ENCODE results near the gene PEAK3. TPM values are rescaled to one million over a fixed set of nuclear protein-coding genes. Genes with fewer than 3 reads are reported as not detected.

PEAK3 gene
- total RNA-seq, 1 donor from 2014 or later: not detected

- no peaks in the 10 kb centered on the region for H3K27me3 ChIP-seq (ENCODE audit: control insufficient read depth, insufficient read depth, low read length)
- no peak for DNase-seq (ENCODE audit: low read depth)
- peaks cover 19% of the 10 kb centered on the region for H3K36me3 ChIP-seq (ENCODE audit: control insufficient read depth, insufficient read depth, low read length)
- FAIRE-seq: no peak
- no peak for TF ChIP-seq CTCF (IDR thresholded peaks at IDR 0.05; ENCODE audit: insufficient read depth, low read length, severe bottlenecking)
- H3K4me3 ChIP-seq (ENCODE audit: low read depth, low read length): peak overlapping the region; percentile 78
Measured at GRCh38 chr19:2237051-2237868, 44.7 kb downstream of the PEAK3 start.

GRCh38 chr19:2236314-2237050, 45.5 kb downstream of the PEAK3 start, which contains the start of the genes PLEKHJ1 and SF3A2:
PLEKHJ1 (minus strand) TSS chr19:2236329; CDS start chr19:2236248, 81 bp downstream.
SF3A2 (plus strand) TSS chr19:2236824; CDS start chr19:2243419, 6,595 bp downstream.
- DNase-seq (ENCODE audit: low read depth): peak; percentile 90
- Histone ChIP-seq H3K27me3 (ENCODE audit: control insufficient read depth, insufficient read depth, low read length) (no peaks in the 10 kb centered on the region), H3K4me3 (ENCODE audit: low read depth, low read length) (peak within 1 kb of the TSS; percentile 78), H3K36me3 (ENCODE audit: control insufficient read depth, insufficient read depth, low read length) (peaks cover 18% of the 10 kb centered on the region)
- FAIRE-seq: no peak
- peak; percentile 99 for TF ChIP-seq CTCF (IDR thresholded peaks at IDR 0.05; ENCODE audit: insufficient read depth, low read length, severe bottlenecking)

GRCh38 chr19:2236064-2236313, 46.0 kb downstream of the PEAK3 start:
- Histone ChIP-seq H3K36me3 (ENCODE audit: control insufficient read depth, insufficient read depth, low read length) (peaks cover 18% of the 10 kb centered on the region), H3K27me3 (ENCODE audit: control insufficient read depth, insufficient read depth, low read length) (no peaks in the 10 kb centered on the region), H3K4me3 (ENCODE audit: low read depth, low read length) (peak overlapping the region; percentile 78)
- FAIRE-seq: no peak
- no peak for TF ChIP-seq CTCF (IDR thresholded peaks at IDR 0.05; ENCODE audit: insufficient read depth, low read length, severe bottlenecking)
- no peak for DNase-seq (ENCODE audit: low read depth)

GRCh38 chr19:2235381-2236063, 46.5 kb downstream of the PEAK3 start:
- no peak for TF ChIP-seq CTCF (IDR thresholded peaks at IDR 0.05; ENCODE audit: insufficient read depth, low read length, severe bottlenecking)
- Histone ChIP-seq H3K4me3 (ENCODE audit: low read depth, low read length) (peak overlapping the region; percentile 78), H3K36me3 (ENCODE audit: control insufficient read depth, insufficient read depth, low read length) (peaks cover 18% of the 10 kb centered on the region), H3K27me3 (ENCODE audit: control insufficient read depth, insufficient read depth, low read length) (no peaks in the 10 kb centered on the region)
- DNase-seq (ENCODE audit: low read depth) (peak; percentile 6), FAIRE-seq (no peak)

- DNase-seq (ENCODE audit: low read depth): peak; percentile 6
- TF ChIP-seq CTCF (IDR thresholded peaks at IDR 0.05; ENCODE audit: insufficient read depth, low read length, severe bottlenecking): no peak
- peaks cover 18% of the 10 kb centered on the region for H3K36me3 ChIP-seq (ENCODE audit: control insufficient read depth, insufficient read depth, low read length)
Measured at GRCh38 chr19:2234996-2235380, 47.0 kb downstream of the PEAK3 start.

More at GRCh38 chr19:2234996-2235380, 47.0 kb downstream of the PEAK3 start:
- peak overlapping the region; percentile 78 for H3K4me3 ChIP-seq (ENCODE audit: low read depth, low read length)
- H3K27me3 ChIP-seq (ENCODE audit: control insufficient read depth, insufficient read depth, low read length): no peaks in the 10 kb centered on the region
- no peak for FAIRE-seq

Measured in bronchial epithelial cell (primary cell).